Measurements from ENCODE around the gene SIGMAR1. TPM values are rescaled to one million over a fixed set of nuclear protein-coding genes. Genes with fewer than 3 reads are reported as not detected.

The SIGMAR1 gene
- total RNA-seq, 1 experiment from 2014 or later = 222 TPM

Other genes with a start within 250 kb of the SIGMAR1 start
- gene FAM219A, start 179.2 kb downstream of the SIGMAR1 start, total RNA-seq (2014; rRNA removed) = 13.0 and 17.6 TPM in 2 replicates
- gene DNAI1, start 179.0 kb downstream of the SIGMAR1 start, total RNA-seq (2014; rRNA removed) = not detected in 2 replicates
- 0.29 TPM in 1 of 2 replicates, not detected in the other for gene ENHO, start 114.8 kb downstream of the SIGMAR1 start, total RNA-seq (2014; rRNA removed)
- gene CNTFR, start 48.1 kb downstream of the SIGMAR1 start, total RNA-seq (2014; rRNA removed) = not detected in 2 replicates
- gene RPP25L, start 25.7 kb downstream of the SIGMAR1 start, total RNA-seq (2014; rRNA removed) = 31.7 and 34.0 TPM in 2 replicates
- gene DCTN3, start 17.3 kb downstream of the SIGMAR1 start, total RNA-seq (2014; rRNA removed) = 63.4 and 105 TPM in 2 replicates
- gene ARID3C, start 8.7 kb downstream of the SIGMAR1 start, total RNA-seq (2014; rRNA removed) = 0.34 and 0.45 TPM in 2 replicates
- 27.7 and 29.6 TPM in 2 replicates for gene GALT, start 8.9 kb upstream of the SIGMAR1 start, total RNA-seq (2014; rRNA removed)
- gene IL11RA, start 14.4 kb upstream of the SIGMAR1 start, total RNA-seq (2014; rRNA removed) = 15.7 and 19.9 TPM in 2 replicates
- gene CCL27, start 24.9 kb upstream of the SIGMAR1 start, total RNA-seq (2014; rRNA removed) = not detected in 2 replicates
- not detected in 2 replicates for gene CCL19, start 53.5 kb upstream of the SIGMAR1 start, total RNA-seq (2014; rRNA removed)
- not detected in 2 replicates for gene CCL21, start 72.3 kb upstream of the SIGMAR1 start, total RNA-seq (2014; rRNA removed)